SK-N-SH treated with all-trans-retinoic acid at 6 μM for 48 hours (cell line): Measurements from ENCODE around the gene ATRX.
"Not testable (repeated sequence)": the region's sequence is repeated elsewhere in the genome, so short reads cannot be mapped to it uniquely, and the experiment has no call there.

Experiments used
- ATAC-seq: fragments of 200-7000 bp; cut with Tn5 transposase; 3 replicates; pipeline ENCODE4 v1.9.1; 2020; ENCODE audit warnings: mild to moderate bottlenecking, moderate library complexity
- ARNTL ChIP-seq: fragments of 450-650 bp; formaldehyde crosslinking; IDR thresholded peaks from 2 replicates; pipeline ENCODE4 v1.5.0; 2020; ENCODE audit warnings: low read depth, mild to moderate bottlenecking, moderate library complexity, borderline replicate concordance
- BACH2 ChIP-seq: fragments of 250-450 bp; sonication (Bioruptor Pico); IDR thresholded peaks from 2 replicates; pipeline ENCODE4 v1.9.0; 2021; ENCODE audit warnings: mild to moderate bottlenecking, borderline replicate concordance
- CREB5 ChIP-seq: fragments of 250-450 bp; sonication (Bioruptor Pico); IDR thresholded peaks from 2 replicates; pipeline ENCODE4 v1.5.1; 2020; ENCODE audit warnings: low read depth, mild to moderate bottlenecking, moderate library complexity
- CSDC2 ChIP-seq: fragments of 250-450 bp; sonication (Bioruptor Pico); IDR thresholded peaks from 2 replicates; pipeline ENCODE4 v1.5.0; 2020; ENCODE audit warnings: mild to moderate bottlenecking, moderate library complexity
- CSRNP3 ChIP-seq: fragments of 250-450 bp; sonication (Bioruptor Pico); IDR thresholded peaks from 2 replicates; pipeline ENCODE4 v1.5.1; 2021; ENCODE audit warnings: mild to moderate bottlenecking, moderate library complexity
- ESRRG ChIP-seq: fragments of 250-450 bp; sonication (Bioruptor Pico); IDR thresholded peaks from 2 replicates; pipeline ENCODE4 v1.6.1; 2021; ENCODE audit warnings: mild to moderate bottlenecking
- GLIS3 ChIP-seq: fragments of 250-450 bp; sonication (Bioruptor Pico); IDR thresholded peaks from 2 replicates; pipeline ENCODE4 v1.5.0; 2020; ENCODE audit warnings: mild to moderate bottlenecking, moderate library complexity
- OSR1 ChIP-seq: fragments of 250-450 bp; sonication (Bioruptor Pico); IDR thresholded peaks from 2 replicates; pipeline ENCODE4 v1.8.0; 2022; ENCODE audit warnings: moderate library complexity, mild to moderate bottlenecking, inconsistent platforms
- PATZ1 ChIP-seq: fragments of 250-450 bp; sonication (Bioruptor Pico); IDR thresholded peaks from 2 replicates; pipeline ENCODE4 v1.8.0; 2020; ENCODE audit warnings: mild to moderate bottlenecking, moderate library complexity, borderline replicate concordance
- POU6F1 ChIP-seq: fragments of 250-450 bp; sonication (Bioruptor Pico); IDR thresholded peaks from 2 replicates; pipeline ENCODE4 v1.8.0; 2021; ENCODE audit warnings: low read depth, mild to moderate bottlenecking, moderate library complexity, borderline replicate concordance
- SNAI2 ChIP-seq: fragments of 250-450 bp; sonication (Bioruptor Pico); IDR thresholded peaks from 2 replicates; pipeline ENCODE4 v1.5.0; 2020; ENCODE audit warnings: mild to moderate bottlenecking, moderate library complexity
- TOX ChIP-seq: fragments of 250-450 bp; sonication (Bioruptor Pico); IDR thresholded peaks from 2 replicates; pipeline ENCODE4 v1.8.0; 2021; ENCODE audit warnings: mild to moderate bottlenecking, moderate library complexity, borderline replicate concordance
- TSHZ2 ChIP-seq: fragments of 250-450 bp; sonication (Bioruptor Pico); IDR thresholded peaks from 2 replicates; pipeline ENCODE4 v1.5.0; 2020; ENCODE audit warnings: mild to moderate bottlenecking, moderate library complexity
- ZC3H10 ChIP-seq: fragments of 250-450 bp; sonication (Bioruptor Pico); IDR thresholded peaks from 2 replicates; pipeline ENCODE4 v1.5.1; 2021; ENCODE audit warnings: mild to moderate bottlenecking, moderate library complexity
- ZFP3 ChIP-seq: fragments of 250-450 bp; sonication (Bioruptor Pico); IDR thresholded peaks from 2 replicates; pipeline ENCODE4 v1.5.0; 2020; ENCODE audit warnings: mild to moderate bottlenecking, moderate library complexity
- ZFP30 ChIP-seq: fragments of 450-650 bp; formaldehyde crosslinking; IDR thresholded peaks from 2 replicates; pipeline ENCODE4 v1.5.0; 2022; ENCODE audit warnings: mild to moderate bottlenecking, moderate library complexity
- ZNF565 ChIP-seq: fragments of 450-650 bp; formaldehyde crosslinking; conservative IDR thresholded peaks from 2 replicates; pipeline ENCODE4 v1.5.0; 2020; ENCODE audit warnings: low read depth, mild to moderate bottlenecking, moderate library complexity
- ZNF70 ChIP-seq: fragments of 450-650 bp; formaldehyde crosslinking; IDR thresholded peaks from 2 replicates; pipeline ENCODE4 v1.5.0; 2020; ENCODE audit warnings: mild to moderate bottlenecking, moderate library complexity
- ZNF8 ChIP-seq: fragments of 450-650 bp; formaldehyde crosslinking; IDR thresholded peaks from 2 replicates; pipeline ENCODE4 v1.5.0; 2020; ENCODE audit warnings: mild to moderate bottlenecking, moderate library complexity

The ATRX gene

GRCh38 chrX:77785486-77786364 lies at the start of gene ATRX:
Gene ATRX (minus strand): TSS chrX:77786216. CDS start chrX:77786001, 215 bp downstream.
- no peak for TF ChIP-seq BACH2 (CRISPR knock-in tag)
- no peak for TF ChIP-seq SNAI2 (CRISPR knock-in tag)
- TF ChIP-seq PATZ1 (CRISPR knock-in tag), result no peak
- no peak for TF ChIP-seq ZNF8
- no peak for TF ChIP-seq CSDC2 (CRISPR knock-in tag)
- peak; percentile 10; the same call in 1 of the 2 replicates for TF ChIP-seq TSHZ2 (CRISPR knock-in tag)
- TF ChIP-seq CSRNP3 (CRISPR knock-in tag), result no peak
- TF ChIP-seq ZNF565, result no peak
- no peak for TF ChIP-seq ZC3H10 (CRISPR knock-in tag)
- no peak for TF ChIP-seq TOX
- no peak for TF ChIP-seq POU6F1
- no peak for TF ChIP-seq ZFP3 (CRISPR knock-in tag)
- no peak for TF ChIP-seq ARNTL (CRISPR knock-in tag)
- TF ChIP-seq CREB5 (CRISPR knock-in tag), result no peak
- TF ChIP-seq ESRRG (CRISPR knock-in tag), result 0 out of 2 replicates have a peak, but pooled peaks have one; percentile 53
- TF ChIP-seq GLIS3, result no peak
- no peak for TF ChIP-seq ZFP30 (CRISPR knock-in tag)
- ATAC-seq, result peak; percentile 97

GRCh38 chrX:77831544-77831943 lies 45.5 kb upstream of the ATRX start:
- not testable (repeated sequence) for ATAC-seq

- ATAC-seq, result not testable (repeated sequence)
Measured at GRCh38 chrX:77821989-77822388, 36.0 kb upstream of the ATRX start.

- TF ChIP-seq OSR1 (CRISPR knock-in tag) (no peak), CREB5 (CRISPR knock-in tag) (no peak), CSDC2 (CRISPR knock-in tag) (no peak), ZNF70 (no peak)
- no peak for ATAC-seq
Measured at GRCh38 chrX:77820091-77820727, 34.2 kb upstream of the ATRX start.
